NCI-H1417 treated with DMSO at 0.1 percent for 48 hours (cell line): Measurements from ENCODE around the gene NUP98.
A peak's percentile ranks its signal among the peaks of the same experiment; 100 is the strongest.
"Not testable (repeated sequence)": the region's sequence is repeated elsewhere in the genome, so short reads cannot be mapped to it uniquely, and the experiment has no call there.

Source experiments
- DNase-seq: peaks from one replicate; lab custom pipeline; 2025; lab: John Stamatoyannopoulos, UW

The NUP98 gene

GRCh38 chr11:3669742-3670183 lies 127.6 kb downstream of the NUP98 start:
- no peak for DNase-seq

GRCh38 chr11:3669128-3669527 lies 128.2 kb downstream of the NUP98 start:
- no peak for DNase-seq

GRCh38 chr11:3667149-3668035 lies 130.0 kb downstream of the NUP98 start:
- DNase-seq = no peak

- no peak for DNase-seq
Observed at GRCh38 chr11:3666023-3666530, 131.3 kb downstream of the NUP98 start.

- no peak for DNase-seq
Observed at GRCh38 chr11:3665336-3666022, 131.9 kb downstream of the NUP98 start.

- no peak for DNase-seq
Observed at GRCh38 chr11:3664032-3664630, 133.2 kb downstream of the NUP98 start.

GRCh38 chr11:3662856-3663255 lies 134.5 kb downstream of the NUP98 start:
- DNase-seq = no peak

- DNase-seq = no peak
Observed at GRCh38 chr11:3660960-3661359, 136.4 kb downstream of the NUP98 start.

GRCh38 chr11:3659595-3660515 lies 137.5 kb downstream of the NUP98 start:
- no peak for DNase-seq

GRCh38 chr11:3658252-3658651 lies 139.1 kb downstream of the NUP98 start:
- no peak for DNase-seq

GRCh38 chr11:3657331-3657730 lies 140.0 kb downstream of the NUP98 start:
- DNase-seq = not testable (repeated sequence)

- no peak for DNase-seq
Observed at GRCh38 chr11:3655547-3655946, 141.8 kb downstream of the NUP98 start.

GRCh38 chr11:3652514-3652913 lies 144.8 kb downstream of the NUP98 start:
- not testable (repeated sequence) for DNase-seq

GRCh38 chr11:3649374-3649773 lies 148.0 kb downstream of the NUP98 start:
- DNase-seq = not testable (repeated sequence)

GRCh38 chr11:3648843-3649242 lies 148.5 kb downstream of the NUP98 start:
- not testable (repeated sequence) for DNase-seq

- no peak for DNase-seq
Observed at GRCh38 chr11:3645552-3645951, 151.8 kb downstream of the NUP98 start.

GRCh38 chr11:3644817-3645235 lies 152.5 kb downstream of the NUP98 start, which contains the start of gene ART1:
ART1 (plus strand) TSS chr11:3645128; CDS start chr11:3659214, 14,086 bp downstream.
- DNase-seq = no peak

GRCh38 chr11:3643102-3643546 lies 154.2 kb downstream of the NUP98 start:
- not testable (repeated sequence) for DNase-seq

GRCh38 chr11:3642071-3642951 lies 155.0 kb downstream of the NUP98 start:
- DNase-seq = peak; percentile 5

- no peak for DNase-seq
Observed at GRCh38 chr11:3641701-3642070, 155.7 kb downstream of the NUP98 start, which contains the start of gene ART5. ART5 (minus strand) TSS chr11:3641992; CDS start chr11:3641862, 130 bp downstream.
